NCI-H146 (cell line): Measurements from ENCODE around the gene PHF21B.

Experiments used
- DNase-seq: peaks from one replicate; lab custom pipeline; 2025; lab: John Stamatoyannopoulos, UW

PHF21B gene

GRCh38 chr22:44990328-44990727 is 19.5 kb downstream of the PHF21B start:
- DNase-seq, result no peak

- no peak for DNase-seq
These were observed 21.1 kb downstream of the PHF21B start for GRCh38 chr22:44988671-44989070.

GRCh38 chr22:44986926-44987325 is 22.9 kb downstream of the PHF21B start:
- no peak for DNase-seq

- DNase-seq, result no peak
These were observed 23.8 kb downstream of the PHF21B start for GRCh38 chr22:44985906-44986527.

DNA sequence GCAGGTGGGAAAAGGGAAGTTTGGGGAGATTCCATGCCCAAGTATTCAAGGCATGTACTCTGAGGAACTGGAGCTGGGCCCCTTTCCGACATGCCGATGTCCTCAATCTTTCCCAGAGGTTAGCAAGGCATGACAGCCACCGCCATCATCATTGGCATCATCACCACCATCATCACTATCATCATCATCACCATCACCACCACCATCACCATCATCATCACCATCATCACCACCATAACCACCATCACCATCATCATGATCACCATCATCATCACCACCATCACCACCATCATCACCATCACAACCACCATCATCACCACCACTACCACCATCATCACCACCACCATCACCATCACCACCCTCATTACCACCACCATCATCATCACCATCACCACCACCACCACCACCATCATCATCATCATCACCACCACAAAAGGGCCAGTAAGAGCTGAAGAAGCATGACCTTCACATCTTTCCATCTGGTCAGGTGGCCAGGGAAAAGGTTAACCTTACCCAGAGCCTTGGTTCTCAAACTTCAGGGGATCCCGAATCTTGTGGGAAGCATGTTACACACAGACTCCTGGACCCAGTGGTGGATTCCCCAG is 25.8 kb downstream of the PHF21B start:
- no peak for DNase-seq

DNA sequence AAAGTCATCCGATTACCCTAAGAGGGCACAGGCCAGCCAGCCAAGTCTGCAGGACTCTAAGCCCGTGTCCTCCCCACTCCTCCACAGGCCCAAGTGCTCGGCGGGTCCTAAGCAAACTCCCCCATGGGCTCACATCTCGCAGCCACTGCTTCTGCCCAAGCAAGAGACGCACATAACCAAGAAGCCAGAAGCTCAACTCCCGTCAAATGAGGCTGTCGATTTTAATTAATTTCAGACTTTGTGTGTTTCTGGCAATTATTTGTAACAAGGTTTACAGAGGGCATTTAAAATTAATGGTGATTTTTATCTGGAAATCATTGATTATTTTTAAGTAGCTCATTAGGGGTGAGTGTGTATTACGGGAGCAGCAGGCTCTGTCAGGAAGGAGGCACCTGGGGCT is 27.4 kb downstream of the PHF21B start:
- DNase-seq, result no peak

DNA sequence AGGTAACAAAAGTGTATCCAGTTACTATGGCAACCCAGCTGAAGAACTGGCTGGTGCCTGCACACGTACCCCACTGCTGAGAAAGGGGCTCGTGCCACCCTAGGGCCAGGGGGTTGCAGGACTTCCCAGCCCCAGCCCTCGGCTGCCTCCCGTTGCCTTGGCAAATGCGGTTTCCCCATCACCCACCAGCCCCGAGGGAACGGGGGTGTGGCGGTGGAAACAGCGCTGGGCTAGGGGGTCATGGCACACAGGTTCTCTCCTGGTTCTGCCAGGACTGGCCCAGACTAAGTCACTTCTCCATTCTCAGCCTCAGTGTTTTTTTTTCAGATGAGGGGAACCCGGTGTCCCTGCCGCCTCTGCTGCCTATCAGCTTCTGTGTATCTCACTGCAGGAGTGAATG is 27.9 kb downstream of the PHF21B start:
- no peak for DNase-seq

GRCh38 chr22:44979154-44979553 is 30.7 kb downstream of the PHF21B start:
- peak; percentile 9 for DNase-seq

DNA sequence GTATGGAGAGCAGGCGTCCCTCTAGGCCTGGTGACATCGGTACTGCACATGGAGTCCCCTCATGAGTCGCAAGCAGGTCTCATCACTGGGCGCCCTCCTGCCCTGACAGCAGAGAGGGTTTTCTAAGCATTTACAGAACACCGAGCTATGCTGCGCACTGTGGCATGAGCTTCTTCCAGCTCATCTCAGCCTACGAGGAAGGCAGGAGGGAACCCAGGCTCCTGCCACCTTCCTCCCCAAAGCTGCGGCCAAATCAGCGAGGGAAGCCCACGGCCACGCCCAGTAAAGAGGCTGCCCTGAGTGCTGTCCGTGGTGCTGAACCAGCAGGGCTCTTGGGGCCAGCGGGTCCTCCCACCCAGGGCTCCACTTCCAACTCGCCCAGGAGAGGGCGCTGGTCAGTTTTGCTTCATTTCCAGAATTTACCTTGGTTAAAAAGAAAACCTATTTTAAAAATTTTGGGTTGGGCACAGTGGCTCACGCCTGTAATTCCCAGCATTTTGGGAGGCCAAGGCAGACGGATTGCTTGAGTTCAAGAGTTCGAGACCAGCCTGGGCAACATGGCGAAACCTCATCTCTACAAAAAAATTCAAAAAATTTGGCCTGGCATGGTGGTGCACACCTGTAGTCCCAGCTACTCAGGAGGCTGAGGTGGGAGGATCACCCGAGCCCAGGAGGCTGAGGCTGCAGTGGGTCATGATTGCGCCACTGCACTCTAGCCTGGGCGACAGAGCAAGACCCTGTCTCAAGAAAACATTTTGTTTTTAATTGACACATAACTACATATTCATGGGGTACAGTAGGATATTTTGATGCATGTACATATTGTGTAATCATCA is 34.2 kb downstream of the PHF21B start:
- peak; percentile 14 for DNase-seq

- no peak for DNase-seq
These were observed 35.4 kb downstream of the PHF21B start for GRCh38 chr22:44974454-44974853.

DNA sequence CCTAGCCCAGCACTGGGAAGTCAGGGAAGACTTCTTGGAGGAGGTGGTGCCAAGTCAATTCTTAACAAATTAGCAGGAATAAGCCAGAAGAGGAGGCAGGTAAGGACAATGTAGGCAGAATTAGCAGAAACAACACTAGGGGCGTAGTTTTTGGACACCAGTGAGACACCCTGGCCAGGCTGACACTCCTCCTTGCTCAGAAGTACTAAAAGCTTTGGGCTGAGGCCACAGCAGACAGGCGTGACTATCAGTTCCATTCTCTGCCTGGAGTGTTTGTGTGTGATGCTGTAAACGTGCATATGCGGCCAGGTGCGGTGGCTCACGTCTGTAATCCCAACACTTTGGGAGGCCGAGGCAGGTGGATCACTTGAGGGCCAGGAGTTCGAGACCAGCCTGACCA is 36.0 kb downstream of the PHF21B start:
- DNase-seq, result no peak

DNA sequence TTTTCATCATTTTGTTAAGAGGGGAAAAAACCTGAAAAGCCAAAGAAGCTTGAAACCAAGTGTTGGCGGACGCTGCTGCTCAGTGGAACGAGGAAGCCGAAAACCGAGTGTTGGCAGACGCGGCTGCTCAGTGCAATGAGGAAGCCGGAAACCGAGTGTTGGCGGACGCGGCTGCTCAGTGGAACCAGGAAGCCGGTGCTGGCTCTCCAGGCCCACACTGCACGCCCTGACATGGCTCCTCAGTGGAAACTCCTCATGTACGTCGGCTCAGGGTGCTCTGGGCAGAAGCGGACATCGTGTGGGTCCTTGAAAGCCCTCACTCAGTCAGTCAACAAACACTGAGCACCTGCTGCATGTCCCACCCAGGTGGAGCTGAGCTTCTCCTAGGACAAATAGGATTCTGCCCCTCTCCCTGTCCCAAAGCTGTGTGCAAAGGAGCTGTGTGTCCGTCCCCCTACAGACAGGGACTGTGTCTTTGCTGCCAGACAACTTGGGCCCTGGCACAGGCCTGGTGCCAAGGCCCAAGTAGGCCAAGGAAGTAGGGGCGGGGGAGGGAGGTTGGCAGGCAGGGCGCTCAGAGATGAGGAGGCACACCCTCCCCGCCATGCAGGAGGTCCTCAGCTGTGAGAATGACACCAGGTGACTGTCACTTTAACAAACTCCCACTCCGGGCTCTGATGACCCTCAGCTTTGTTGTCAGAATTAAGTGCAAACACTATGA is 37.3 kb downstream of the PHF21B start:
- no peak for DNase-seq

DNA sequence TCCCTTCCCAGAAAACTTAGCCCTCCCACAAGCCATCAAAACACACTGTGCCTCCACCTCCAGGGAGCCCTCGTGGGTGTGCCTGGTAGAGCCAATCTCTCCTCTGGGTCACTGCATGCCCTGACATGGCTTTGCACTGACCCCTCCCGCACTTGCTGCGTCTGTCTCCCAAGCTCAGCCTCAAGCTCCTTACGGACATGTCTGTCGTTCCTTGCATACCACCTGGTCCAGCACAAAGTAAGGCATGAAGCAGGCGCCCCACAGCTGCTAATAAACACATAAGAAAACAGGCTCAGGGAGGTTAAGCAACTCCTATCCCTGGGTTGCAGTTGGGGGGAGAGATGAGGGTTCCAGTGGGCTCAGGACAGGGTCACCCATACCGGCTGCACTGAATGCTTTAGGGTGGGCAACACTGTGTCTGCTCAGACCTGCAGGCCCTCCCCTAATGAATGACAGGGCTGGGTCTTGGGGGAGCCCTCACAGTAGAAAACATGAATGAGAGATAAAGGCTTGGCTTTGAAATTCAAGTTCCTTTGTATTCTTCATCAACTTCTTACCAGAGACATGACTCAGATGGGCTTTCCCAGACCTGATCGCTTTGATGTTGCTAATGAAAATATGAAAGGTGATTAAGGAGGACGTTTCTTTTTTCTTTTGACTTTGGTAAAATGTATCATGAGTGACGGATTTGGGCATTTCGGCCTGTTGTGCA is 38.0 kb downstream of the PHF21B start:
- DNase-seq, result no peak

- no peak for DNase-seq
These were observed 39.5 kb downstream of the PHF21B start for GRCh38 chr22:44970291-44970690.

DNA sequence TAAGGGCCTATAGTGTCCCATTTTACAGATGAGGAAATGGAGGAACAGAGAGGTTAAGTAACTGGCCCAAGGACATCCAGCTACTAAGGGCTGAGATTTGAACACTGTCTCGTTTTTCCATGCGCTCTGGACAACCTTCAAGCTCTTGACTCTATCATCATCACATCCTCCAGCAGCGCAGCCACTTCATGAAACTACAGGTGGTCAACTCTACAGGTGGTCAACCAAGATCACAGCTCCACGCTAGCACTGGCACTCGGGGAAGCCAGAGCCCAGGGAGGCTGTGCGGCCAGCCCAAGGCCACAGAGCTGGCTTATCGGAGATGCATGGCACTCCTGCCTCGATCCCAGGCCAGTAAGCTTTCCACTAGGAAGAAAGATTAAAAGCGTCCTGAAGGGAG is 40.0 kb downstream of the PHF21B start:
- no peak for DNase-seq

- DNase-seq, result no peak
These were observed 41.1 kb downstream of the PHF21B start for GRCh38 chr22:44968736-44969135.

DNA sequence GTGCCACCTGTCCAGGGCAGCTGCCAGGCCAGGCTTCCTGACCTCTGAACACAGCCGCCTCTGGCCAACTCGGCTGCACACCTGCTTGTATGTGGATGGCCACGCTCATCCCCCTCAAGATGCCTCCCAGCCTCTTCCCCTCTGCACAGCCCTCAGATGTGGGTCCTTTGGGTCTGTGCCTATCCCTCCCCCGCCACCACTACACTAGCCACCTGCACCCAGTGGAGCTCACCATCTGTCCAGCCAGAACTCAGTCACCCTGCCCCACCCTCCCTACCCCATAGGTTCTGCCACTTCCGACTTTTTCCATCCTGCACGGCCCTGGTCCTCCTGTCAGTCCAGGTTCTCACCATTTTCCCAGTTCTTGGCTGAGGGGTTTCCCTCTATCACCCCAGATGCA is 44.6 kb downstream of the PHF21B start:
- DNase-seq, result peak; percentile 28

DNA sequence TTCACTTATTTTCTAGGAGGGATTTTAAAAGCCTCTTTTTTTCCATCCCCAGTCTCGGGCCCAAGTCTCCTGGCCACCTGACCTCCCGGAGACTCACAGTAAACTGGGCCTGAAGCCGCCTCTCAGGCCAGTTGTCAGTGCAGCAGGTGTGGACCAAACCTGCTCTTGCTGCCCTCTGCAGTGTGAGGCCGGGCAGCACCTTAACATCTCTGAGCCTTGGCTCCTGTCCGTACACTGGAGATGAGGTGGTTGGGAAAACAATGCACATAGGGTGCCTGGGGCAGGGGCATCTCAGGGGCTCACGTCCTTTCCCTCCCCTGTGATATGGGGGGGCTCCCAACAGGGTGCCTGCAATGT is 45.1 kb downstream of the PHF21B start:
- DNase-seq, result no peak

DNA sequence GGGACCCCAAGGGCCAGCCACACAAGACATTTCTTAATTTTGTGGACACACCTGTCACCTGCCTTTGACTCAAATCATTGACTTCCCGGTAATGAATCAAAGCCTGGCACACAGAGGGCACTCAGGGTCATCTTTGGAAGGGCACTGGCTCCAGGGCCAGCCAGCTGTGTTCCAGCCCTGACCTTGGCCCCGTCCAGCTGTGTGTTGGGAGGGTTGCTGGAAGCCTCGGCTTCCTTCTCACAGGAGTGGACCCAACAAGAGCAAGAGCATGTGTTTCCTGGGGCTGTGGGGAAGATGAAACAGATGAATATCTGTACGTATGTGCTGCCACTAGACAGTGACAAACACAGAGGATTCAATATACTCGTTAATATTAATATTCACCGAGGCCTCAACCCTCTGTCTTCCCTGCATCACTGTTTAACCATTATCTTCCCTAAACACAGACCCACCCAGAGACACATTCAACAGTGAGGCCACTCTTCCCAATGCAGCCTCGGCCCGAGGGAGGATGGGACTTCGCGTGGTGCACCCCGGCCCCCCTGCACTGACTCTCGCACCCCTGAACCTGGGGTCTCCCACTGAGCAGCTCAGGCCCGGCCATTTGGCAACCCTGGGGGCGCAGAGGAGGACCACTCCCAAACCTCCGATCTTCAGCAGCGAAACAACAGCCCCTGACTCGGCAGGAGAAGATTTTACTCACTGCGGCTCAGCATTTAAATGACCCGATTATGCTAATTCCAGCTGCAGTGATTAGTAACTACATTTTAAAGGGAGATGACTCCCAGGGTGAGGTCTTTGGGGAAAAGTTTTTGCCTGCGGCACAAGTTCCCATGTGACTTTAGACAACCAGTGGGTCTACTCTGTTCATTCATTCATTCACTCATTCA is 45.7 kb downstream of the PHF21B start:
- no peak for DNase-seq

DNA sequence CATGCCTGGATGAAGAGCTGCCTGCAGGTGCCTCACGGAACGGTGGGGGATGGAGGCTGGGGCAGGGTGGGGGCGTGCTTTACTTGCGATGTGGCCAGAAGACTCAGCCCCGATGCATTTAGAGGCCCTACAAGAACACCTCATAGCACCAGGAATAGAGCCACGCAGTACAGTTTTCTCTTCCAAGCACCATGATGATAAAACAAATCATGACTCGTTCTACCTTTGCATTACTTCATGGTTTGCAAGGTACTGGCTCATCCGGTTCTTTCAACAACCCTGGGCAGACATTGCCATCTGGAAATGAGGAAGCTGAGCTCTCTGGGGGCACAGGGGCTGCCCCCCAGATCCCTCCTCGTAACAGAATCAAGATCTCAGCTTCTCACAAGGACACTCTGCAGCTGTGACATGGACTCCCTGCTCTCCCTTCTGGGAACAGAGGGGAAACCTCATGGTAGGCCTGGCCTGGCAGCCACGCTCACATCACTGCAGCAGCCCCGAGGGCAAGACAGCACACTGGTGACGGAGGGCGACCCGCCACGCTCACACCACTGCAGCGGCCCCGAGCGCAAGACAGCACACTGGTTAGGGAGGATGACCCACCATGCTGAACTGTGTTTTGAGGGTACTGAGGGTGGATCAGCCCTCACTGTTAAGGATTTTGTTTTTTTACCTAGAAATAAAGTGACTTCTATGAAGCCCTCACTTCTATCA is 46.9 kb downstream of the PHF21B start:
- DNase-seq, result no peak
